ENCODE results near the gene CDRT15L2. TPM values are rescaled to one million over a fixed set of nuclear protein-coding genes. Genes with fewer than 3 reads are reported as not detected.
"Not testable (repeated sequence)": the region's sequence is repeated elsewhere in the genome, so short reads cannot be mapped to it uniquely, and the experiment has no call there.

CDRT15L2 gene
- total RNA-seq, 1 experiment from 2014 or later = not detected

DNA sequence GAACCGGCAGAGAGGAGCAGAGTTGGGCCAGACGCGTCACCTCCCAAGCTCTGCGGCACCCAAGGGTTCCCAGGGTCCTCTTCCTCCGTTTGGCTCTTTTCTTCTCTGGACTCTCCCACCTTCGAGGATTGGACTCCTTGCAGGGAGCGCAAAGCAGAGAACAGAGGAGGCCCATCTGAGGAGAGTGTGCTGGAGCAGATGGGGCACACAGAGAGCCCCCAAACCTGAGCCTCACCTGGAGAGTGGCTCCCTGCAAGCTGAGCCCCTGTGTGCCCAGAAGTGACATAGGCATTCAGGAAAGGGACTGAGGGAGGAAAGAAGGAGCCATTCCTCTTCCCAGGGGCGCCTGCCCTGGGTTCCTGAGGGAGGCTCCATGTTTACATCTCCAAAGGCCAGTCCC lies 6.3 kb upstream of the CDRT15L2 start:
- DNase-seq (ENCODE audit: low spot score) = not testable (repeated sequence)

DNA sequence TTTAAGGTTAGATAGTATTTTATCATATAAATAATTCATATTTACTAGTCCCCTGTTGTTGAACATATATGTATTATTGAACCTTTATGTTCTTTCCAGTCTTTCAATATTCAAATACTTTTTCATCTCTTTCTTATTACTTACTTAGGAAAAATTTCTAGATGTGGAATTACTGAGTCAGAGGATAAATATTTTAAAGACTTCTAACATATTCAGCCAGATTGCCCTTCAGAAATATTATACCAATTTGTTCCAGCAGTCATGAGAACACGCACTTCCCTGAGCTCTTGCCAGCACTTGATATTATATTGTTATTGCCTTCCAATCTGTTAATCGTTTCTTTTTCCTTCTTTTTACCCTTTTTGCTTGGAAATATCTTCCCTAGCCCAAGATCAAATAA lies 4.5 kb upstream of the CDRT15L2 start:
- DNase-seq (ENCODE audit: low spot score) = not testable (repeated sequence)

DNA sequence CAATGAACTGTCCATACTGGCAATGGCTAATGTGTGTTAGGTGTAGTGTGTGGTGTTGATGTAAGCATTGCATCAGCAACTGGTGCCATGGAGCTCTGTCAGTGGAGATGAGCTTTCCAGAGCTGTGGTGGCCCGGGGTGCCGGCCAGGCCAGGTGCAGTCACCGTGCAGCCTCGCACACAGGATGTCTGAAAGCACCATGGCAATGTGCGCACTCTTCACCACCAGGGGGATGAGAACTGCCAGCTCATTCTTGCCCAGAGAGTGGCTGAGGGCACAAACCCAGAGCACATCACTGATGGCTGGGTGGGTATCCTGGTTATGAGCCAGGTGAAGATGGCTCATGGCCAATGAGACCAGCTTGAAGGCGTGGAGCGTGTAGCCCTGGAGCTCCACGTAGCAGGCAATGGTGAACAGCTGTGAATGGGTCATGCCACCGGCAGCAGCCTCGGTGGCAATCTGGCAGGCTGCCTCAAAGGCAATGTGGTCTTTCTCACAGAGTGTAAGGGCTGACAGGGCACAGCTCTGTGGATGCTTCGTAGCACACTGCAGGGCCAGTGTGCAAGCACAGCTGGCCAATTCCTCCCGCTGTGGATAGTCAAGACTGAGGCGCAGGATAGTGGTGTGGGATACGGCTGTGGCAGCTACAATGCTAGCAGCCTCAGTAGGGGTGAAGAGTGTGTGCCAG lies 4.5 kb downstream of the CDRT15L2 start:
- DNase-seq (ENCODE audit: low spot score) = not testable (repeated sequence)

DNA sequence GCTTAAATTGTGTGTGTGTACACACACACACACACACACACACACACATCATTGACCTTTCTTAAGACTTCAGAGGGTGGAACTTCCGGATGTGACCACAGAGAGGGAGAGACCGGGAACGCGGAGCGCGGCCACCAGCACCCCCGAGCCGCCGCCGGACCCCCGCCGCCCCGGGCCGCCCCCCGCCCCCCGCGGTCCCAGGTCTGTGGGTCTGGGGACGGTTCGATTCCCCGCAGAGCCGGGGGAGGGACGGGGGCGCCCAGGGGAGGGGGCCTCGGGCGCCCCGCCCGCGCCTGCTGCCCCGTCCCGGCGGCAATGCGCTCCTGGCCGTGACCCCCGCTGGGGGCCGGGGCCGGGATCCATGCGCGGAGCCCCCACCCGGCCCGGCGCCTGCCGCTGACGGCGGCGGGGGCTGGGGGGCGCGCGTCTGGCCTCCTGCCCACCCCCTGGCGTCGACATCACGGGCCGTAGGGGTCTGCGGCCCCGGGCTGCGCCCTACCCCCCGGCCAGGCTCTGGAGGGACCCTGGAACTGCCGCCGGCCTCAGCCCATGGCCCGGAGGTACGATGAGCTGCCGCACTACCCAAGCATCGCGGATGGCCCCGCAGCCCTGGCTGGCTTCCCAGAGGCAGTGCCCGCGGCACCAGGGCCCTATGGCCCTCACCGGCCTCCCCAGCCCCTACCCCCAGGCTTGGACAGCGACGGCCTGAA lies 9.4 kb downstream of the CDRT15L2 start:
- DNase-seq (ENCODE audit: low spot score) = not testable (repeated sequence)

GRCh38 chr17:20589454-20589810 lies 9.9 kb downstream of the CDRT15L2 start:
- not testable (repeated sequence) for DNase-seq (ENCODE audit: low spot score)

- not testable (repeated sequence) for DNase-seq (ENCODE audit: low spot score)
Observed at GRCh38 chr17:20591040-20591439, 11.5 kb downstream of the CDRT15L2 start.

DNA sequence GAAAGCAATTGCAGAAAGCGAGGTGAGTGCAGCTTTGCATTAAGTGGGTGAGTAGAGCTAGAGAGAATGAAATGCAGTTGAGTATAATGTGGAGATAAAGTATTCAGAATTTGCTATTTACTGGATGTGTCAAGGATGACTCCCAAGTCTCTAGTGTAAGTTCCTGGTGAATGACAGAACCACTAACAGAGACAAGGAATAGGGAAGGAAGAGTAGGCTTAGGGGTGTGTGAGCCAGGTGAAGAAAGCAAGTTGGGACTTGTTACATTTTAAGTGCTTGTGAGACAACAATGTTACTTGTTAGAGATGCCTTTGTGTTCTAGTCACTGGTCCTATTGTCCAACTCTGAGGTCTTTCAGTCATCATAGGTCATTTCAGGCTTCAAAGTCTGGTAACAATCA lies 26.0 kb downstream of the CDRT15L2 start:
- DNase-seq (ENCODE audit: low spot score) = not testable (repeated sequence)

DNA sequence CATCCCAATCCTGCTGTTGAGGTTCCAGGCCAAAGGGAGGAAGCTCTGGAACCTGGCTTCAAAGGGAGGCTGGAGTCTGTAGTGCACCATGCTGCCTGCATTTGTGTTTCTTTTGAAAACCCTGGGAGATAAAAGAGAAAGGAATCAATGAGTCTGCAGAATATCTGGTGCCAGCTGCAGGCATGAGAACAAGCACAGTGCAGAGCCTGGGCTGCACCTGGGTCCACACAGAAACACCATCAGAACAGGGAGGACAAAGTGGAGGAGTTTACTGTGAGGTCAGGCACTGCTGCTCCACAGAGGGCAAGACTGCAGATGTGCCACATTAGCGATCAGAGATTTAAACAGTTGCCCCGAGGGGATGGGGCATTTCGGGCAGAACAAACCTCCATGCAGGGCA lies 30.0 kb downstream of the CDRT15L2 start:
- not testable (repeated sequence) for DNase-seq (ENCODE audit: low spot score)

DNA sequence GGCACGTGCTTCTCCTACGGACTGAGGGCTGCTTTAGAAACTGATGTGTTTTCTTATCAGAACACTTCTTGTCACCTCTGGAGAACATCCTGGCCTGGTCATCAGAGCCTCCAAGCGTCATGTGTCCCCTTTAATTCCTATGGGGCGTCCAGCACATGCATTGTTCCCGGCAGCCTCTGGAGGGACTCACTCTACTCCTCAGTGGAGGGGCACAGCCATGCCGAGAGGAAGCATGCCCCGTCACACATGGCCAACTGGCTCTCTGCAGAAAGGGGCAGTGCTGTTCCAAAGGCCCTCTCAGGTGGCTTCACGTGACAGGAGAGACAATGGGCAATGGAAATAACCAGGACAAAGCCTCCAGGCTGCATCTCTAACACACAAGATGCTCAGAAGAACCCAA lies 31.8 kb downstream of the CDRT15L2 start:
- DNase-seq (ENCODE audit: low spot score) = no peak

DNA sequence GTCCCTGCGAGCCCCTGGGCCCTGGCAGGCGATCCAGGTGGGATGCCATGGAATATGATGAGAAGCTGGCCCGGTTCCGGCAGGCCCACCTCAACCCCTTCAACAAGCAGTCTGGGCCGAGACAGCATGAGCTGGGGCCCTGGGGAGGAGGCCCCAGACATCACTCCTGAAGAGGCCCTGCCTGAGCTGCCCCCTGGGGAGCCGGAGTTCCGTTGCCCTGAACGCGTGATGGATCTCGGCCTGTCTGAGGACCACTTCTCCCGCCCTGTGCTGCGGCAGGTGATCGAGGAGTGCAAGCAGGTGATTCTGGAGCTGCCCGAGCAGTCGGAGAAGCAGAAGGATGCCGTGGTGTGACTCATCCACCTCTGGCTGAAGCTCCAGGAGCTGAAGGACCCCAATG lies 33.1 kb downstream of the CDRT15L2 start:
- DNase-seq (ENCODE audit: low spot score) = no peak

GRCh38 chr17:20613248-20613647 lies 33.7 kb downstream of the CDRT15L2 start:
- no peak for DNase-seq (ENCODE audit: low spot score)

DNA sequence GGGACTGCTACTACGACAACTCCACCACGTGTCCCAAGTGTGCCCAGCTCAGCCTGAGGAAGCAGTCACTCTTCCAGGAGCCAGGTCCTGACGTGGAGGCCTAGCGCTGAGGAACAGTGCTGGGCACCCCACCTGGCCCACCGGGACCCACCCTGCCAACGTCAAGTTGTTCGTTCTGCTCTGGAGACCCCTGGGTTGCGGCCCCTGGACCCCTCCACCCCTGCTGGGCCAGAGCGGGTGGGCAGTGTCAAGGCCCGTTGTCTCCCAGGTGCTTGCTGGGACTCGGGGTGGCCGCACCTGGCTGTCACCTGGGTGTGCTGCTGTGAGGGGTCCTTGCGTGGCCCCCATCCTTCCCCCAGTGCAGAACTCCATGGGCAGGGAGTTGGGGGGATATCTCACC lies 34.4 kb downstream of the CDRT15L2 start:
- no peak for DNase-seq (ENCODE audit: low spot score)

DNA sequence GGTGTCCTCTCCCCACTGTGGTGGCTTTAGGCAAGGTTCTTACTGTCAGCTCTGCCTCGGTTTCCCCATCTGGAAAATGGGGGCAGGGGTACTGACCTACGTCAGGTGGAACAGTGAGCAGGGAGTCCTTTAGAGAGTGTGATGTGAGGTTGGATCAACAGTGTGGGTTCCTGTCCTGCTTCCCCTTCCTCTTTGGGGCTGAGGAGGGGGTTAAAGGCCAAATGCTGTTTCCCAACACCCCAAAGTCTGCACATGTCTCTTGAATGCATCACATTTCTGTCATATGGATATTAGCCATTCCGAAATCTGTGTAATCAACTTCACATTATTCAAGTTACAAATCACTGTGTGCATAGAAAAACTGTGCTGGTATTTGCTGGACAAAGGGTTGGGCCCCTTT lies 35.9 kb downstream of the CDRT15L2 start:
- not testable (repeated sequence) for DNase-seq (ENCODE audit: low spot score)

Other genes with a start within 250 kb of the CDRT15L2 start
- not detected in 2 replicates for gene LGALS9B, start 112.2 kb upstream of the CDRT15L2 start, total RNA-seq (2014; rRNA removed; shearing (Covaris generic))